H1 (cell line): ENCODE data around the gene CPM.

ENCODE experiments used
- CBX8 ChIP-seq: fragments of 300-800, 300-1000 bp; sonication (generic); IDR thresholded peaks from 2 replicates; pipeline ENCODE4 v1.7.1; 2016; ENCODE audit warnings: low read depth, low read length, borderline replicate concordance
- CTCF ChIP-seq, 3 experiments: IDR thresholded peaks; 1 replicate in 2 of 3; 2 replicates in 1 of 3; pipeline versions ENCODE4 v1.5.1 to v1.6.1; 2011; ENCODE audit warnings: low read length in 3 of 3, mild to moderate bottlenecking in 3 of 3, inconsistent platforms in 2 of 3, low read depth in 1 of 3, moderate library complexity in 1 of 3; ENCODE audit not compliant: insufficient read depth in 1 of 3; ENCODE audit errors: control extremely low read depth in 1 of 3
- EGR1 ChIP-seq: IDR thresholded peaks from 2 replicates; pipeline ENCODE4 v1.6.1; 2011; ENCODE audit warnings: low read depth, low read length, borderline replicate concordance
- EP300 ChIP-seq, 2 experiments: IDR thresholded peaks; 1 replicate in 1 of 2; 2 replicates in 1 of 2; pipeline ENCODE4 v1.6.1; 2011 to 2012; ENCODE audit warnings: low read depth in 2 of 2, low read length in 2 of 2, mild to moderate bottlenecking in 2 of 2, borderline replicate concordance in 1 of 2, inconsistent platforms in 1 of 2, moderate library complexity in 1 of 2
- RFX5 ChIP-seq: IDR thresholded peaks from 2 replicates; pipeline ENCODE4 v1.6.1; 2011; ENCODE audit warnings: low read depth, low read length, improper control_type of control experiment, borderline replicate concordance
- ZNF274 ChIP-seq: IDR thresholded peaks from 2 replicates; pipeline ENCODE4 v1.7.0; 2012; ENCODE audit warnings: low read length, borderline replicate concordance; ENCODE audit errors: extremely low read depth

GRCh38 chr12:68871396-68871795, 61.6 kb downstream of the CPM start:
- no peak for TF ChIP-seq CTCF (IDR thresholded peaks at IDR 0.05; ENCODE audit: control extremely low read depth in 1 of 3, insufficient read depth in 1 of 3, low read depth in 1 of 3, low read length in 3 of 3)
- TF ChIP-seq ZNF274: no peak
- TF ChIP-seq CBX8: no peak
- no peak for TF ChIP-seq RFX5
- no peak for TF ChIP-seq EGR1
- no peak for TF ChIP-seq EP300 (IDR thresholded peaks at IDR 0.05; ENCODE audit: borderline replicate concordance in 1 of 2, low read depth in 2 of 2, low read length in 2 of 2)
